ENCODE results near the gene CEBPA. TPM values are rescaled to one million over a fixed set of nuclear protein-coding genes. Genes with fewer than 3 reads are reported as not detected.

The CEBPA gene
- total and polyA plus RNA-seq, 2 donors (not counting 1 experiment from before 2014, with no cell fraction given), result 0.17 TPM; not detected in 1

DNA sequence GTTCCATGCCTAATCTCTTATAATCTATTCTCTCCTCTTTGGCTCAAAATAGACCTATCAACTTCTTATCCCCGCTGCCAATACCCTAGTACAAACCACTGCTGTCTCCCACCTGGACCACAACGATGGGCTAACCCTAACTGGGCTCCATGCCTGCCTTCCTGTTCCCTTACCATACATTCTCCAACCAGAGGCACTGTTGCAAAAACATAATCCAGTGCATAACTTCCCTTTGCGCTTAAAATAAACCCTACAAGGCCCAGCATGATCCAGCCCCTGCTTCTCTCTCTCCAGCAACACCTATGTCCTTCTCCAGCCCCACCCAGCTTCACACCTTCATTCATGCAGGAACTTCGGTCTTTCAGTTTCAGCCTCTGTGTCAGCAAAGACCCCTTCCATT is 27.4 kb upstream of the CEBPA start:
- Histone ChIP-seq H3K79me2 (ENCODE audit: control insufficient read depth, insufficient read depth, low read length) (no peaks in the 10 kb centered on the region), H4K20me1 (ENCODE audit: control insufficient read depth, extremely low read depth, insufficient read depth, low read length) (no peaks in the 10 kb centered on the region), H3K4me1 (ENCODE audit: control insufficient read depth, extremely low read depth, insufficient read depth, low read length) (no peaks in the 10 kb centered on the region), H3K9ac (ENCODE audit: insufficient read depth, low read length) (no peak overlapping the region), H3K4me3 (replicated peaks in 1 of 4; ENCODE audit: control extremely low read depth in 1 of 4, insufficient read depth in 1 of 4, low read depth in 3 of 4, low read length in 4 of 4) (no peak overlapping the region), H3K9me3 (ENCODE audit: control insufficient read depth, insufficient read depth, low read depth, low read length) (no peaks in the 10 kb centered on the region), H3K4me2 (ENCODE audit: extremely low read depth, insufficient read depth, low read length) (no peak overlapping the region), H3K36me3 (ENCODE audit: control insufficient read depth, insufficient read depth, low read length) (no peaks in the 10 kb centered on the region), H3K27me3 (ENCODE audit: control insufficient read depth, insufficient read depth, low read length) (no peaks in the 10 kb centered on the region), H2AFZ (ENCODE audit: low read length) (no peak overlapping the region), H3K27ac (ENCODE audit: insufficient read depth, low read length) (no peak overlapping the region)
- DNase-seq (ENCODE audit: low read depth in 2 of 2), result no peak
- no peak for TF ChIP-seq EZH2 (IDR thresholded peaks at IDR 0.05; ENCODE audit: low read length, missing control alignments)
- TF ChIP-seq, protein P1, sequence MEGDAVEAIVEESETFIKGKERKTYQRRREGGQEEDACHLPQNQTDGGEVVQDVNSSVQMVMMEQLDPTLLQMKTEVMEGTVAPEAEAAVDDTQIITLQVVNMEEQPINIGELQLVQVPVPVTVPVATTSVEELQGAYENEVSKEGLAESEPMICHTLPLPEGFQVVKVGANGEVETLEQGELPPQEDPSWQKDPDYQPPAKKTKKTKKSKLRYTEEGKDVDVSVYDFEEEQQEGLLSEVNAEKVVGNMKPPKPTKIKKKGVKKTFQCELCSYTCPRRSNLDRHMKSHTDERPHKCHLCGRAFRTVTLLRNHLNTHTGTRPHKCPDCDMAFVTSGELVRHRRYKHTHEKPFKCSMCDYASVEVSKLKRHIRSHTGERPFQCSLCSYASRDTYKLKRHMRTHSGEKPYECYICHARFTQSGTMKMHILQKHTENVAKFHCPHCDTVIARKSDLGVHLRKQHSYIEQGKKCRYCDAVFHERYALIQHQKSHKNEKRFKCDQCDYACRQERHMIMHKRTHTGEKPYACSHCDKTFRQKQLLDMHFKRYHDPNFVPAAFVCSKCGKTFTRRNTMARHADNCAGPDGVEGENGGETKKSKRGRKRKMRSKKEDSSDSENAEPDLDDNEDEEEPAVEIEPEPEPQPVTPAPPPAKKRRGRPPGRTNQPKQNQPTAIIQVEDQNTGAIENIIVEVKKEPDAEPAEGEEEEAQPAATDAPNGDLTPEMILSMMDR (conservative IDR thresholded peaks at IDR 0.05 in 1 of 2, IDR thresholded peaks at IDR 0.05 in 1 of 2; ENCODE audit: low read depth in 1 of 2, low read length in 2 of 2), result no peak

DNA sequence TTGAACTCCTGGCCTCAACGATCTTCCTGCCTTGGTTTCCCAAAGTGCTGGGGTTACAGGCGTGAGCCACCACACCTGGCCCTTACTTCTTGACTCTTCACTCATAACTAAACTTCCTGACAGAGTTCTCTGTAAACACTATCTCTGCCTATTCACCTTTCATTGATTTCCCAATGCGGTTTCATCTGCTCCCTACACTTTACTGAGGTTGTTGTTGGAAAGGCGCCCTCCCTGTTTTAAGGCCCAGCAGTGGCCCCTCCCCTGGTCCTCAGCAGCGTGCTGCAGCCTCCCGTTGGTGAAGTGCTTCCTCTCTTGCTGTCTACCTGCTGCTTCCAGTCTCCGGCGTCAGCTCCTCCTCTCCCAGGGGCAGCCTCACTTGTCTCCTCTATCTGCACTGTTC is 26.7 kb upstream of the CEBPA start:
- no peak overlapping the region for H3K27ac ChIP-seq (ENCODE audit: insufficient read depth, low read length)
- no peaks in the 10 kb centered on the region for H4K20me1 ChIP-seq (ENCODE audit: control insufficient read depth, extremely low read depth, insufficient read depth, low read length)
- no peaks in the 10 kb centered on the region for H3K4me1 ChIP-seq (ENCODE audit: control insufficient read depth, extremely low read depth, insufficient read depth, low read length)
- TF ChIP-seq, protein P1 (conservative IDR thresholded peaks at IDR 0.05 in 1 of 2, IDR thresholded peaks at IDR 0.05 in 1 of 2; ENCODE audit: low read depth in 1 of 2, low read length in 2 of 2), result no peak
- no peak for TF ChIP-seq EZH2 (IDR thresholded peaks at IDR 0.05; ENCODE audit: low read length, missing control alignments)
- no peak overlapping the region for H3K9ac ChIP-seq (ENCODE audit: insufficient read depth, low read length)
- H3K79me2 ChIP-seq (ENCODE audit: control insufficient read depth, insufficient read depth, low read length), result no peaks in the 10 kb centered on the region
- DNase-seq (ENCODE audit: low read depth in 2 of 2), result no peak
- no peak overlapping the region for H3K4me2 ChIP-seq (ENCODE audit: extremely low read depth, insufficient read depth, low read length)
- no peaks in the 10 kb centered on the region for H3K27me3 ChIP-seq (ENCODE audit: control insufficient read depth, insufficient read depth, low read length)
- no peak overlapping the region for H3K4me3 ChIP-seq (replicated peaks in 1 of 4; ENCODE audit: control extremely low read depth in 1 of 4, insufficient read depth in 1 of 4, low read depth in 3 of 4, low read length in 4 of 4)
- H3K36me3 ChIP-seq (ENCODE audit: control insufficient read depth, insufficient read depth, low read length), result no peaks in the 10 kb centered on the region
- H3K9me3 ChIP-seq (ENCODE audit: control insufficient read depth, insufficient read depth, low read depth, low read length), result no peaks in the 10 kb centered on the region
- no peak overlapping the region for H2AFZ ChIP-seq (ENCODE audit: low read length)

DNA sequence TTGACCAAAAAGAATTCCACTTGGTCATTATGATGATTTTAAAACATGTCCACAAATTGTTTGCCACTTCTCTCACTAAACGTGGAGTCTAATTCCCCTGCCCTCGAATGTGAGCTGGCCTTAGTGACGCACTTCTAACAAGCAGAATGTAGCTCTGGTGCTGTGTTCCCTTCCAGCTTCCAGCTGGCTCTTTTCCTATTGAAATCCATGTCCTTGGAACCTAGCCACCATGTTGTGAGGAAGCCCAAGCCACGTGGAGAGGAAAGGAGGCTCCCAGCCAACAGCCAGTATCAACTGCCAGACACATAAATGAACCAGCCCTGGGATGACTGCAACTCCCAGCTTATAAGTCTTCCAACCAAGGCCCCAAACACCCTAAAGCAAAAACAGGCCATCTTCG is 23.6 kb upstream of the CEBPA start:
- DNase-seq (ENCODE audit: low read depth in 2 of 2), result peak; percentile 15 to 72
- no peaks in the 10 kb centered on the region for H3K4me1 ChIP-seq (ENCODE audit: control insufficient read depth, extremely low read depth, insufficient read depth, low read length)
- no peak overlapping the region for H3K9ac ChIP-seq (ENCODE audit: insufficient read depth, low read length)
- H4K20me1 ChIP-seq (ENCODE audit: control insufficient read depth, extremely low read depth, insufficient read depth, low read length), result no peaks in the 10 kb centered on the region
- no peaks in the 10 kb centered on the region for H3K9me3 ChIP-seq (ENCODE audit: control insufficient read depth, insufficient read depth, low read depth, low read length)
- H2AFZ ChIP-seq (ENCODE audit: low read length), result no peak overlapping the region
- H3K4me3 ChIP-seq (replicated peaks in 1 of 4; ENCODE audit: control extremely low read depth in 1 of 4, insufficient read depth in 1 of 4, low read depth in 3 of 4, low read length in 4 of 4), result no peak overlapping the region
- H3K36me3 ChIP-seq (ENCODE audit: control insufficient read depth, insufficient read depth, low read length), result no peaks in the 10 kb centered on the region
- H3K27ac ChIP-seq (ENCODE audit: insufficient read depth, low read length), result no peak overlapping the region
- TF ChIP-seq EZH2 (IDR thresholded peaks at IDR 0.05; ENCODE audit: low read length, missing control alignments), result no peak
- TF ChIP-seq, protein P1 (conservative IDR thresholded peaks at IDR 0.05 in 1 of 2, IDR thresholded peaks at IDR 0.05 in 1 of 2; ENCODE audit: low read depth in 1 of 2, low read length in 2 of 2), result no peak
- H3K4me2 ChIP-seq (ENCODE audit: extremely low read depth, insufficient read depth, low read length), result no peak overlapping the region
- H3K27me3 ChIP-seq (ENCODE audit: control insufficient read depth, insufficient read depth, low read length), result no peaks in the 10 kb centered on the region
- H3K79me2 ChIP-seq (ENCODE audit: control insufficient read depth, insufficient read depth, low read length), result no peaks in the 10 kb centered on the region

Measured in fibroblast of lung (primary cell).